Kidney epithelial cell (primary cell): ENCODE data around the gene CRHR2. TPM values are rescaled to one million over a fixed set of nuclear protein-coding genes. Genes with fewer than 3 reads are reported as not detected.

ENCODE experiments used
- DNase-seq: peaks from one replicate; pipeline ENCODE4 v3.0.0-alpha.2; 2010; ENCODE audit warnings: low read depth
- H3K27me3 ChIP-seq: 2 replicates; pipeline ENCODE4 v1.6.0; 2011; ENCODE audit warnings: low read length; ENCODE audit not compliant: control insufficient read depth, insufficient read depth
- H3K36me3 ChIP-seq: 2 replicates; pipeline ENCODE4 v1.5.1; 2011; ENCODE audit warnings: low read length; ENCODE audit not compliant: control insufficient read depth, insufficient read depth
- H3K4me3 ChIP-seq: 2 replicates; pipeline ENCODE4 v1.5.1; 2011; ENCODE audit warnings: low read depth, mild to moderate bottlenecking, control low read depth, low read length
- total RNA-seq: library from RNA; depleted of rRNA; stranded (reverse); fragments of >200 nt; gene quantifications from 2 replicates; pipeline ENCODE4 v1.2.3, GENCODE V29; 2015
- TF ChIP-seq, protein P1 (sequence below): IDR thresholded peaks from 2 replicates; pipeline ENCODE4 v1.5.1; 2011; ENCODE audit warnings: mild to moderate bottlenecking, moderate library complexity, low read length, control low read depth, inconsistent platforms; ENCODE audit not compliant: insufficient read depth, poor library complexity, severe bottlenecking

CRHR2 gene
- total RNA-seq, 1 donor from 2014 or later: not detected

GRCh38 chr7:30709549-30709948, 27.3 kb upstream of the CRHR2 start:
- TF ChIP-seq, protein P1, sequence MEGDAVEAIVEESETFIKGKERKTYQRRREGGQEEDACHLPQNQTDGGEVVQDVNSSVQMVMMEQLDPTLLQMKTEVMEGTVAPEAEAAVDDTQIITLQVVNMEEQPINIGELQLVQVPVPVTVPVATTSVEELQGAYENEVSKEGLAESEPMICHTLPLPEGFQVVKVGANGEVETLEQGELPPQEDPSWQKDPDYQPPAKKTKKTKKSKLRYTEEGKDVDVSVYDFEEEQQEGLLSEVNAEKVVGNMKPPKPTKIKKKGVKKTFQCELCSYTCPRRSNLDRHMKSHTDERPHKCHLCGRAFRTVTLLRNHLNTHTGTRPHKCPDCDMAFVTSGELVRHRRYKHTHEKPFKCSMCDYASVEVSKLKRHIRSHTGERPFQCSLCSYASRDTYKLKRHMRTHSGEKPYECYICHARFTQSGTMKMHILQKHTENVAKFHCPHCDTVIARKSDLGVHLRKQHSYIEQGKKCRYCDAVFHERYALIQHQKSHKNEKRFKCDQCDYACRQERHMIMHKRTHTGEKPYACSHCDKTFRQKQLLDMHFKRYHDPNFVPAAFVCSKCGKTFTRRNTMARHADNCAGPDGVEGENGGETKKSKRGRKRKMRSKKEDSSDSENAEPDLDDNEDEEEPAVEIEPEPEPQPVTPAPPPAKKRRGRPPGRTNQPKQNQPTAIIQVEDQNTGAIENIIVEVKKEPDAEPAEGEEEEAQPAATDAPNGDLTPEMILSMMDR: no peak
- DNase-seq: no peak

GRCh38 chr7:30708983-30709382, 26.7 kb upstream of the CRHR2 start:
- Histone ChIP-seq H3K36me3 (no peaks in the 10 kb centered on the region), H3K27me3 (peaks cover 4% of the 10 kb centered on the region), H3K4me3 (no peak overlapping the region)
- DNase-seq: no peak
- TF ChIP-seq, protein P1: no peak

More at GRCh38 chr7:30709549-30709948, 27.3 kb upstream of the CRHR2 start:
- peaks cover 4% of the 10 kb centered on the region for H3K27me3 ChIP-seq
- H3K4me3 ChIP-seq: no peak overlapping the region
- H3K36me3 ChIP-seq: no peaks in the 10 kb centered on the region

- H3K36me3 ChIP-seq: no peaks in the 10 kb centered on the region
- H3K4me3 ChIP-seq: no peak overlapping the region
- TF ChIP-seq, protein P1: no peak
- peaks cover 4% of the 10 kb centered on the region for H3K27me3 ChIP-seq
- no peak for DNase-seq
These were observed 26.2 kb upstream of the CRHR2 start for GRCh38 chr7:30708412-30708811.

- Histone ChIP-seq H3K27me3 (peaks cover 4% of the 10 kb centered on the region), H3K36me3 (no peaks in the 10 kb centered on the region), H3K4me3 (no peak overlapping the region)
- no peak for DNase-seq
- TF ChIP-seq, protein P1: no peak
These were observed 25.4 kb upstream of the CRHR2 start for GRCh38 chr7:30707391-30708357.

DNA sequence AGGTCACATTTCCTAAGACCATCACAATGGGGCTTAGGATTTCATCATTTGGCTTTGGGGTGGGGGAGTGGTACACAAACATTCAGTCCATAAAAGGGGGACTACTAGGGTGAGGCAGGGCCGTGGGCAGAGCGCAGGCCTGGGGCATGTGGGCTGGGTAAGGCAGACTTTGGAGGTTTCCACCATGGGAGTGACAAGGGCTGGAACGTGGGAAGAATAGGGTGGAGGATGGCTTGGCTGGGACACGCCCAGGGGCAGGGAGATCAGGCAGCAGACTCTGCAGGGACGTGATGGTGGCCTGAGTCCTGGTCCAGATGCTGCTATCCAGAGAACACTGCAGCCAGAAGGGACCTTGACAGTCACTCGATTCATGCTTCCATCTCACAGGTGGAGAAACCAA, 24.7 kb upstream of the CRHR2 start:
- Histone ChIP-seq H3K36me3 (no peaks in the 10 kb centered on the region), H3K4me3 (no peak overlapping the region), H3K27me3 (peaks cover 4% of the 10 kb centered on the region)
- DNase-seq: no peak
- TF ChIP-seq, protein P1: no peak
